Measurements from ENCODE around the gene FGF13. TPM values are rescaled to one million over a fixed set of nuclear protein-coding genes. Genes with fewer than 3 reads are reported as not detected.

The FGF13 gene
- total RNA-seq, 1 donor from 2014 or later: 42.6 TPM

DNA sequence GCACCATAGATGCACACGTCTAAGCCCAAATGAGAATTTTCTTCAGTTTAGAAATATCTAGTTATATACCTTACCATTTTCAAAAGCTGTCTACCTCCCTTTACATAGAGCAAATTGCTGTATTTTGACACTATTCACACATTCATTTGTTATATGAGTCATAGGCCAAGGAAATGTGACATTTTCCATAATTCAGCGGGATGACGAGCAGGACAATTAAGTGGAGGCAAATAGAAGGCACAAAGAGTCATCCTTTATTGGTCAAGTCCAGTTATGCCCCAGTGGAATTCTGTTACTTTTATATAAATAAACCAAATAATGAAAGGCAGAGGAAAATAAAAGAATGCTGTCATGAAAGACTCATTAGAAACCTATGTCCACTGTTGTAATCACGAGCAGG, 27.9 kb downstream of the FGF13 start:
- Mint-ChIP-seq H3K4me1 (ENCODE audit: unreplicated experiment) (no peaks in the 10 kb centered on the region), H3K27me3 (ENCODE audit: unreplicated experiment) (no peaks in the 10 kb centered on the region), H3K36me3 (ENCODE audit: low read depth, unreplicated experiment) (no peaks in the 10 kb centered on the region), H3K4me3 (ENCODE audit: unreplicated experiment) (no peak overlapping the region), H3K9me3 (ENCODE audit: unreplicated experiment) (no peaks in the 10 kb centered on the region), H3K27ac (ENCODE audit: unreplicated experiment) (no peak overlapping the region)
- TF ChIP-seq, protein P1, sequence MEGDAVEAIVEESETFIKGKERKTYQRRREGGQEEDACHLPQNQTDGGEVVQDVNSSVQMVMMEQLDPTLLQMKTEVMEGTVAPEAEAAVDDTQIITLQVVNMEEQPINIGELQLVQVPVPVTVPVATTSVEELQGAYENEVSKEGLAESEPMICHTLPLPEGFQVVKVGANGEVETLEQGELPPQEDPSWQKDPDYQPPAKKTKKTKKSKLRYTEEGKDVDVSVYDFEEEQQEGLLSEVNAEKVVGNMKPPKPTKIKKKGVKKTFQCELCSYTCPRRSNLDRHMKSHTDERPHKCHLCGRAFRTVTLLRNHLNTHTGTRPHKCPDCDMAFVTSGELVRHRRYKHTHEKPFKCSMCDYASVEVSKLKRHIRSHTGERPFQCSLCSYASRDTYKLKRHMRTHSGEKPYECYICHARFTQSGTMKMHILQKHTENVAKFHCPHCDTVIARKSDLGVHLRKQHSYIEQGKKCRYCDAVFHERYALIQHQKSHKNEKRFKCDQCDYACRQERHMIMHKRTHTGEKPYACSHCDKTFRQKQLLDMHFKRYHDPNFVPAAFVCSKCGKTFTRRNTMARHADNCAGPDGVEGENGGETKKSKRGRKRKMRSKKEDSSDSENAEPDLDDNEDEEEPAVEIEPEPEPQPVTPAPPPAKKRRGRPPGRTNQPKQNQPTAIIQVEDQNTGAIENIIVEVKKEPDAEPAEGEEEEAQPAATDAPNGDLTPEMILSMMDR (IDR thresholded peaks at IDR 0.05; ENCODE audit: unreplicated experiment): no peak
- no peak for DNase-seq (ENCODE audit: low spot score)

DNA sequence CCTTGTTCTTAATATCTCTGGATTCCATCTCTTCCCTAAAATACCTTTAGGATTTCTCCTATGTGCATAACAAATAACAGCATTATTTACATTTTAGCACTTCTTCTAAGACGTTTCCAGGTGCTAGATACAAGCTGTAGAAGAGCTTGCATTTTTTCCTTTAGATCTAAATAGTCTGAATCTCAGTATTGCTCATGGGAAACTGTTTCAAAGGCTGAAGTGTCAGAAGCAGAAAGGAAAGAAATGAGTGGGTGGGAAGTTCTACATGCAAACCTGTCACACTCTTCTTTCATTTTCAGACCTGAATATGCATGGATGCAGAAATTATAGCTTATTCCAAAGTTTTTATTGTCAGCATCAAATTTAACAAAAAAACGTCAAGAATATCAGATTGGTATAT, 41.8 kb downstream of the FGF13 start:
- TF ChIP-seq, protein P1 (IDR thresholded peaks at IDR 0.05; ENCODE audit: unreplicated experiment): no peak
- H3K27me3 Mint-ChIP-seq (ENCODE audit: unreplicated experiment): no peaks in the 10 kb centered on the region
- DNase-seq (ENCODE audit: low spot score): no peak
- no peak overlapping the region for H3K27ac Mint-ChIP-seq (ENCODE audit: unreplicated experiment)
- no peak overlapping the region for H3K4me3 Mint-ChIP-seq (ENCODE audit: unreplicated experiment)
- H3K4me1 Mint-ChIP-seq (ENCODE audit: unreplicated experiment): peaks cover 8% of the 10 kb centered on the region
- H3K36me3 Mint-ChIP-seq (ENCODE audit: low read depth, unreplicated experiment): no peaks in the 10 kb centered on the region
- H3K9me3 Mint-ChIP-seq (ENCODE audit: unreplicated experiment): no peaks in the 10 kb centered on the region

DNA sequence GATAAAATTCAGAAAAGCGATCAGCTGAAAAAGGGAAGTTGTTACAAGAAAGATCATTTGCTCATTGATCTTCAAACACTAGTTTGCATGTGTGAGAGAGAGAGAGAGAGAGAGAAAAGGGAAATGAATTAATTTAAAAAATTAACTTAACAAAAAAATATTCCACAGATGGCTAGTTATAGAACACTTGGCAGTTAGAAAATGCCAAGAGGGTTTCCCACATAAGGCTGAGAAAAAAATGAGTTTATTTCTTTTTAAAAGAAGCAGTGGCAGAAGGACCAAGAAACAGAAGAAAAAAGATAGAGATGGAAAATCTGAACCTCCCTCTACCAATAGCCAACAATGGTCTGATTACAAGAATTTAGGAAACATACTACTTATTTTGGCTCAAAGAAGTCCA, 47.1 kb downstream of the FGF13 start:
- no peak for DNase-seq (ENCODE audit: low spot score)
- no peak overlapping the region for H3K27ac Mint-ChIP-seq (ENCODE audit: unreplicated experiment)
- peaks cover 8% of the 10 kb centered on the region for H3K4me1 Mint-ChIP-seq (ENCODE audit: unreplicated experiment)
- TF ChIP-seq, protein P1 (IDR thresholded peaks at IDR 0.05; ENCODE audit: unreplicated experiment): no peak
- no peak overlapping the region for H3K4me3 Mint-ChIP-seq (ENCODE audit: unreplicated experiment)
- H3K9me3 Mint-ChIP-seq (ENCODE audit: unreplicated experiment): no peaks in the 10 kb centered on the region
- H3K36me3 Mint-ChIP-seq (ENCODE audit: low read depth, unreplicated experiment): no peaks in the 10 kb centered on the region
- H3K27me3 Mint-ChIP-seq (ENCODE audit: unreplicated experiment): no peaks in the 10 kb centered on the region

DNA sequence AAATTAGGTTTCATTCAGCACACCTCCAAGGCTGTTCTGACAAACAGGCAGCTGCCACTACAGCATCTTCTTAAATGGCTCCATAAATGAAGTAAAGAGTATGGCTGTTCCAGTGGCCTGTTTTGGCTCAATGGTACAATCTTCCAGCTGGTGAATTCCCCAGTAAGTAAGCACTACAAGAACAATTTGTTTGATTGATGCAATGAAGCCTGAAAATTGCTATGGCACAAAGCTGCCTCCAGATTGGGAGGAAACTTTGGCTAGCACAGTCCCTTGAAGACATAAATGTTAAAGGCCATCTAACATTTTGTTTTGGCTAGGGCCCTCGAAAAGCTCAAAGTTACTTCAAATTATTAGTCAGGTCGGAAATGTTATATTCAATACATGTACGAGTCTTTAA, 47.5 kb downstream of the FGF13 start:
- no peaks in the 10 kb centered on the region for H3K27me3 Mint-ChIP-seq (ENCODE audit: unreplicated experiment)

DNA sequence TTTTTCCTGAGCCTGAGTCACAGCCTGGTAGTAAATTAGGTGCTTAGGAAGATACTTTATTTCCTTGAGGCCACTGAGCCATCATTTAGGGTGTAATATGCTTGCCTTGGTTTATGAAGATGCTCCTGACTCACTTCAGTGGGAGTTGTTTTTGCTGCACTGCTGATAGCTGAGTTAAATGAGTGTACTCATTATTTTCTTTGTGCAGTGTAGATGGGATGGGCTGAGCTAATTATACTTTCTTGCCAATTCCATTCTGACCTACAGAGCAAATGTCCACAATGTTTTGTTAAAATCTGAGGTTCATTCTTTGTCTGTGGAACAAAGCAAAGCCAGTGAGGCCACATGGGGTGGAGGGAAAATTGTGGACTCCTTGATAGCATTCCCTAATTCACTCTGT, 60.0 kb downstream of the FGF13 start:
- Mint-ChIP-seq H3K27ac (ENCODE audit: unreplicated experiment) (no peak overlapping the region), H3K36me3 (ENCODE audit: low read depth, unreplicated experiment) (no peaks in the 10 kb centered on the region), H3K9me3 (ENCODE audit: unreplicated experiment) (no peaks in the 10 kb centered on the region), H3K4me3 (ENCODE audit: unreplicated experiment) (no peak overlapping the region), H3K27me3 (ENCODE audit: unreplicated experiment) (no peaks in the 10 kb centered on the region), H3K4me1 (ENCODE audit: unreplicated experiment) (no peaks in the 10 kb centered on the region)
- DNase-seq (ENCODE audit: low spot score): no peak
- TF ChIP-seq, protein P1 (IDR thresholded peaks at IDR 0.05; ENCODE audit: unreplicated experiment): no peak

More for the DNA sequence above, 47.5 kb downstream of the FGF13 start:
- Mint-ChIP-seq H3K9me3 (ENCODE audit: unreplicated experiment) (no peaks in the 10 kb centered on the region), H3K4me3 (ENCODE audit: unreplicated experiment) (no peak overlapping the region), H3K27ac (ENCODE audit: unreplicated experiment) (no peak overlapping the region), H3K4me1 (ENCODE audit: unreplicated experiment) (peaks cover 7% of the 10 kb centered on the region), H3K36me3 (ENCODE audit: low read depth, unreplicated experiment) (no peaks in the 10 kb centered on the region)
- TF ChIP-seq, protein P1 (IDR thresholded peaks at IDR 0.05; ENCODE audit: unreplicated experiment): no peak
- DNase-seq (ENCODE audit: low spot score): no peak
